Activated T-cell treated with anti-CD3 and anti-CD28 coated beads, Interleukin-2, amount 50 U/mL, for 48 hours (primary cell): ENCODE measurements around the gene TXNDC15.
A peak's percentile ranks its signal among the peaks of the same experiment; 100 is the strongest.
"Not testable (repeated sequence)": the region's sequence is repeated elsewhere in the genome, so short reads cannot be mapped to it uniquely, and the experiment has no call there.

Experiments
- DNase-seq, 2 experiments: peaks; one replicate each; pipeline ENCODE4 v3.0.0-alpha.2; 2020

The TXNDC15 gene

GRCh38 chr5:134879456-134879855 is 5.3 kb downstream of the TXNDC15 start:
- DNase-seq, result no peak

DNA sequence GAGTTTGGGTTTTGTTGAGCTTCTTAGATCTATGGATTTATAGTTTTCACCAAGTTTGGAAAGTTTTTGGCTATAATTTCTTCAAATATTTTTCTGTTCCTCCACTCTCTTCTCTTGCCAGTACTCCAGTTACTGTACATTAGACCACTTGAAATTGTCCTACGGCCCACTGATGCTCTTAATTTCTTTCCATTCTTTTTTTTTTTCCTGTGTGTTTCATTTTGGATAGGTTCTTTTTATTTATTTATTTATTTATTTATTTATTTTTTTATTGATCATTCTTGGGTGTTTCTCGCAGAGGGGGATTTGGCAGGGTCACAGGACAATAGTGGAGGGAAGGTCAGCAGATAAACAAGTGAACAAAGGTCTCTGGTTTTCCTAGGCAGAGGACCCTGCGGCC is 6.8 kb downstream of the TXNDC15 start:
- not testable (repeated sequence) for DNase-seq

- not testable (repeated sequence) for DNase-seq
Measured at GRCh38 chr5:134881711-134882110, 7.5 kb downstream of the TXNDC15 start.

DNA sequence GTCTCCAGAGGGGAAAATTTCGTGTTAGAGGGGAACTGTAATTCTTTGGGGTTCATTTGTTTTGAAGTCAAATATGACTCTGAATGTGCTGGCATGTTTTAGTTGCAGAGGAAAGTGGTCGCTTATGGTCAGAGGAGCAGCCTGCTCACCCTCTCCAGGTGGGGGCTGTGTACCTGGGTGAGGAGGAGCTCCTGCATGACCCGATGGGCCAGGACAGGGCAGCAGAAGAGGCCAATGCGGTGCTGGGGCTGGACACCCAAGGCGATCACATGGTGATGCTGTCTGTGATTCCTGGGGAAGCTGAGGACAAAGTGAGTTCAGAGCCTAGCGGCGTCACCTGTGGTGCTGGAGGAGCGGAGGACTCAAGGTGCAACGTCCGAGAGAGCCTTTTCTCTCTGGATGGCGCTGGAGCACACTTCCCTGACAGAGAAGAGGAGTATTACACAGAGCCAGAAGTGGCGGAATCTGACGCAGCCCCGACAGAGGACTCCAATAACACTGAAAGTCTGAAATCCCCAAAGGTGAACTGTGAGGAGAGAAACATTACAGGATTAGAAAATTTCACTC is 13.5 kb downstream of the TXNDC15 start:
- DNase-seq, result no peak

DNA sequence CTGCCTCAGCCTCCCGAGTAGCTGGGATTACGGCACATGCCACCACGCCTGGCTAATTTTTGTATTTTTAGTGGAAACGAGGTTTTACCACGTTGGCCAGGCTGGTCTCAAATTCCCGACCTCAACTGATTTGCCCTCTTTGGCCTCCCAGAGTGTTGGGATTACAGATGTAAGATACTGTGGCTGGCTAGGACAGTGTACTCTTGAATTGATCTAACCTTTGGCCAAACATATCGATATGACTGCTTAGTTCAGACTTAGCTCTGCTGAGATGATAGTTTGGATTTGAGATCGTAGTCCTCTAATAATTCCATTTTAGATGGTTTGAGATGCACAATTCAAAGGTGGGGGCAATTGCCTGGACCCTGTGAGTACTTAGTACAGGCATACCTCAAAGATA is 15.2 kb downstream of the TXNDC15 start:
- no peak for DNase-seq

DNA sequence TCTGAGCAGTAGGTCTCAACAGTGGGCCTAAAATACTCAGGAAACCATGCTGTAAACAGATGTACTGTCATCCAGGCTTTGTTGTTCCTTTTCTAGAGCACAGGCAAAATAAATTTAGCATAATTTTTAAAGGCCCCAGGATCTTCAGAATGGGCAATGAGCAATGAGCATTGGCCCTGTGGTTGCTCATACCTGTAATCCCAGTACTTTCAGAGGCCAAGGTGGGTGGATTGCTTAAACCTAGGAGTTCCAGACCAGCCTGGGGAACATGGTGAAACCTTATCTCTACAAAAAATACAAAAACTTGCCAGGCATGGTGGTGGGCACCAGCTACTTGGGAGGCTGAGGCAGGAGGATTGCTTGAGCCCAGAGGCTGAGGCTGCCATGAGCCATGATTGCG is 17.3 kb downstream of the TXNDC15 start:
- no peak for DNase-seq

GRCh38 chr5:134892282-134892681 is 18.1 kb downstream of the TXNDC15 start:
- no peak for DNase-seq

DNA sequence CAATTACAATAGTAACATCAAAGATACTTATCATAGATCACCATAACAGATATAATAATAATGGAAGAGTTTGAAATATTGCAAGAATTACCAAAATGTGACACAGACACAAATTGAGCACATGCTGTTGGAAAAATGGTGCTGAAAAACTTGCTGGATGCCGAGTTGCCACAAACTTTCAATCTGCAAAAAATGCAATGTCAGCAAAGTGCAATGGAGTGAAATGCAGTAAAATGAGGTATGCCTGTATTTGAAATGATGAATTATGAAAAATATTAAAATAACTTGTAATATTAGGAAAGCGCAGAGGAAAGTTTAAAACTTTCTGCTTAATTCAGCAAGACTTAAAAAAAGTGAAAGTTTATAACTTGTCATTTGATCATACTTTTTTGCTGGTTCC is 18.8 kb downstream of the TXNDC15 start:
- no peak for DNase-seq

GRCh38 chr5:134893748-134894505 is 19.8 kb downstream of the TXNDC15 start:
- no peak for DNase-seq

DNA sequence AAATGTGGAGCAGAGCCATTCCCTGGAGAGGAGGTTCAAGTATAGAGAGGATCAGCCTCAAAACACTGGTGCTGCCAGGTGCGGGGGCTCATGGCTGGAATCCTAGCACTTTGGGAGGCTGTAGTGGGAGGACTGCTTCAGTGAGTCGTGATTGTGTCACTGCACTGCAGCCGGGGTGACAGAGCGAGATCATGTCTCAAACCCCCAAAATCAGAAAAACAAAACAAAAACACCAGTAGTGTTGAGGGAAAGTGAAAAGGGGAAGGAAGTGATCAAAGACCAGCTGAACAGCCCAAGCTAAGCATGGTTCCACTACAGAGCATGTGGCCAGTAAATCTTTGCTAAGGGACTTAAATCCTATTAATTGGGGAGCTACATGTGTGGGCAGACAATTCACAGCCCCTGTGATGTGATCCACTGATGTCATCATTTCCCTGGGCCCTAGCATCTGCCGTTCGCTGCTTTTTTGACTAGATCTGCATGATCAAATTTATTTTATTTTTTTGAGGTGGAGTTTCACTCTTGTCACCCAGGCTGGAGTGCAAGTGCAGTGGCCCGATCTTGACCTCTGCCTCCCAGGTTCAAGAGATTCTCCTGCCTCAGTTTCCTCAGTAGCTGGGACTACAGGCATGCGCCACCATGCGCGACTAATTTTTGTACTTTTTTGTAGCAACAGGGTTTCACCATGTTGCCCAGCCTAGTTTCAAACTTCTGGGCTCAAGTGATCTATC is 28.1 kb downstream of the TXNDC15 start:
- no peak for DNase-seq

GRCh38 chr5:134904610-134905245 is 30.6 kb downstream of the TXNDC15 start, which contains the start of gene PCBD2:
Gene PCBD2 (plus strand): TSS chr5:134905131. CDS start chr5:134905140, 9 bp downstream.
- peak; percentile 96 to 97 for DNase-seq

GRCh38 chr5:134905246-134905996 is 31.2 kb downstream of the TXNDC15 start:
- peak; percentile 81 to 86 for DNase-seq

- DNase-seq, result no peak
Measured at GRCh38 chr5:134906811-134907210, 32.6 kb downstream of the TXNDC15 start.

DNA sequence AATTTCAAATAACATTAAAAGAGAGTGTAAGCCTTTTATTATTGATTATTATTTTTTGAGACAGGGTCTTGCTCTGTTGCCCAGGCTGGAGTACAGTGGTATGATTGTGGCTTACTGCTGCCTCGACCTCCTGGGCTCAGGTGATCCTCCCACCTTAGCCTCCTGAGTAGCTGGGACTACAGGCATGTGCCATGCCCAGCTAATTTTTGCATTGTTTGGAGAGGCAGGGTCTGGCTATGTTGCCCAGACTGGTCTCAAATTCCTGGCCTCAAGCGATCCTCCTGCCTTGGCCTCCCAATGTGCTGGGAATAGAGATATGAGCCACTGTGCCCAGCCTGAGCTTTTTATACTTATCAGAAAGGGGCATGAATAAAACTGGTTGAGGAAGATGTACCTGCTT is 36.6 kb downstream of the TXNDC15 start:
- not testable (repeated sequence) for DNase-seq

DNA sequence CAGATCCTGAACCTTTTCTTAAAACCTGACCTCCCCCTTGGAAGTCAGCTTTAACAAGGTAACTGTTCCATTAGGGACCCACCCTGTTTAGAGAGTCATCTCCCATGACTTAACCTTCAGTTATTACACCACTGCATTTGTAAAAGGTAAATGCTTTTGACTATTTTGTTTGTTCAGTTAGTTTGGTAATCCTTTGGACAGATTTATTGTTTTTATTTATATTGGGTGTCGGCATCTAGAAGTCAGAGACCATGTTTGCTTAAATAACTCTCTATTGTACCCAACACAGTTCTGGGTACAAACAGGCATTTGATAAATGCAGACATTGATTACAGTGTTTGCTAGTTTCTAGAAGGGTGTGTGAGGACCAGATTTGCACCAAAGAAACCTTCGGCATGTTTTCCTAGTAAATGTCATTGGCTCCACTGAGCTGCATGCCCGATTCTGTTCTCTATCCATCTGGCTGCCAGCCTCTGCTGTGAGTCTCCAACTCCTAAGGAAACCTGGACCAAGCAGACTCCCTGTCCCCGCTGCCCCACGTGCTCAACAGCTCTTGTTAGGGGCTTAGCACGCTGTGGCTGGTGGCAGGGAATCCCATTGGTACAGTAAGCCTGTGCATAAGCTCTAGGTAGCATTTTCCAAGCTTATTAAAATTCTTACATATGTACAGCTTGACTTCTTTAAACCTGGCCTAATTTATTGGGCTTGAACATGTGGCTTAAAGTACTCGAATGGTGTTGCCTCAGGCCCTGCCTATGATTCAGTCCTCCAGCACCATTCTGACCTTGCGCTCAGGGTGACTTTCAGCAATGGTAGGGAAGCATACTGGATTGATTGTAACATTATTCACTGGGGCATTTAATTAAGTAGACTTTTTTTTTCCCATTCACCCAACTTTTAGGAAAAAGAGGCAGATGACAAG is 37.4 kb downstream of the TXNDC15 start:
- DNase-seq, result peak in 1 of 2 experiments; percentile 1

- peak in 1 of 2 experiments; percentile 7 for DNase-seq
Measured at GRCh38 chr5:134913254-134913653, 39.1 kb downstream of the TXNDC15 start.

DNA sequence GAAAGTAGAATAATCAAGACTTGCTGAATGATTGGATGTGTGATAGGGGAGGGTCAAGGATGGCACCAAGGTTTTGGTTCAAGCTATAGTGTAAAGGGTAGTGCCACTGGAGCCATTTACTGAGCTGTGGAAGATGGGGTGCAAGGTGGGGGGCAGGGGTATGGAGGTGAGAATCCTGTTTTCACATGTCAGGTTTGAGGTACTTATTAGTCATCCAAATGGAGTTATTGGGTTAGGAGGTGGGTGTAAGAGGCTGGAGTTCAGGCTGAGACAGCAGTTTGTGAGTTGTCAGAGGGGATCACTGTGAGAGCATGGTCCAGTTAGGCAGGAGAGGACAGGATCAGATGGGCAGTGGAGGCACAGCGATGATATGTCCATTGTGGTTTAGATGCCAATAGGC is 39.6 kb downstream of the TXNDC15 start:
- DNase-seq, result no peak

- no peak for DNase-seq
Measured at GRCh38 chr5:134917070-134917815, 43.1 kb downstream of the TXNDC15 start.

- no peak for DNase-seq
Measured at GRCh38 chr5:134918861-134919260, 44.7 kb downstream of the TXNDC15 start.

GRCh38 chr5:134920848-134921575 is 46.8 kb downstream of the TXNDC15 start:
- no peak for DNase-seq
